ENCODE measurements around the gene SEZ6L. TPM values are rescaled to one million over a fixed set of nuclear protein-coding genes. Genes with fewer than 3 reads are reported as not detected.
A peak's percentile ranks its signal among the peaks of the same experiment; 100 is the strongest.

The SEZ6L gene
- total and polyA plus RNA-seq, 10 of the 15 experiments (the other 5 are each of a cell fraction or from before 2014, with no cell fraction given), result not detected

DNA sequence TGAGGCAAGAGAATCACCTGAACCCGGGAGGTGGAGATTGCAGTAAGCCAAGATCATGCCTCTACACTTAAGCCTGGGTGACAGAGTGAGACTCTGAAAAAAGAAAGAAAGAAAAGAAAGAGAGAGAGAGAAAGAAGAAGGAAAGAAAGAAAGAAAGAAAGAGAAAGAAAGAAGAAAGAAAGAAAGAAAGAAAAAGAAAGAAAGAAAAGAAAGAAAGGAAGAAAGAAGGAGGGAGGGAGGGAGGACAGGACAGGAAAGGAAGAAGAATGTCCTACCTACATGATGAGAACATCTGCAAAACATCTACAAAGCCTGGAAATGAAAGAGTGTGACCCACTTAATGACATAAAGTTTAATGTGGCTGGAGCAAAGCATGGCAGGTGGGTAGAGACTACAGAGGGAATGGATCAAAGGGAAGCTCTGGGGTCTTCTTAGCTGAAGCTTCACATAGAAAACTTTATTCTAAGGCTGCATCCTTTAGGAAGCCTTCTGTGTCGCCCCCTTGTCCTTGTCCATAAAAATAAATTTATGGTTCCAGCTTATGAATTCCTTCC, 147.5 kb downstream of the SEZ6L start (continued):
- TF ChIP-seq CHD2 (IDR thresholded peaks at IDR 0.05; ENCODE audit: borderline replicate concordance, low read depth, low read length) (no peak), NFYA (IDR thresholded peaks at IDR 0.05; ENCODE audit: borderline replicate concordance, low read depth, low read length) (no peak), YY1 (IDR thresholded peaks at IDR 0.05; ENCODE audit: low read depth, low read length) (no peak), RUNX3 (IDR thresholded peaks at IDR 0.05; ENCODE audit: low read length) (no peak), RAD51 (IDR thresholded peaks at IDR 0.05) (no peak), SREBF1 (IDR thresholded peaks at IDR 0.05; ENCODE audit: low read length) (no peak), RFX5 (IDR thresholded peaks at IDR 0.05; ENCODE audit: low read depth, low read length) (no peak), ZNF274 (IDR thresholded peaks at IDR 0.05; ENCODE audit: insufficient read depth, insufficient read length) (no peak), SMAD1 (IDR thresholded peaks at IDR 0.05; ENCODE audit: low read depth, partially characterized antibody) (no peak), CEBPB (IDR thresholded peaks at IDR 0.05; ENCODE audit: borderline replicate concordance in 1 of 2, low read depth in 2 of 2, low read length in 2 of 2) (no peak), STAT3 (IDR thresholded peaks at IDR 0.05; ENCODE audit: low read depth, low read length) (no peak), NFXL1 (IDR thresholded peaks at IDR 0.05; ENCODE audit: borderline replicate concordance) (no peak)

GRCh38 chr22:26318975-26319374, 149.7 kb downstream of the SEZ6L start:
- Histone ChIP-seq H3K79me2 (ENCODE audit: control insufficient read depth, insufficient read depth, low read length) (no peaks in the 10 kb centered on the region), H3K9ac (ENCODE audit: control insufficient read depth, insufficient read depth, low read length) (no peak overlapping the region), H3K36me3 (ENCODE audit: control insufficient read depth in 2 of 2, insufficient read depth in 2 of 2, low read length in 1 of 2) (no peaks in the 10 kb centered on the region), H3K27me3 (replicated peaks in 1 of 2; ENCODE audit: control insufficient read depth in 2 of 2, insufficient read depth in 2 of 2, low read length in 1 of 2) (peaks cover 0 to 2% of the 10 kb centered on the region in 2 experiments; a peak in 3 of 4 replicates), H3K4me3 (no peak overlapping the region), H3K9me3 (replicated peaks; ENCODE audit: control insufficient read depth, insufficient read depth, low read length) (no peaks in the 10 kb centered on the region), H3K27ac (ENCODE audit: control insufficient read depth, insufficient read depth) (no peak overlapping the region), H3K4me2 (ENCODE audit: control insufficient read depth, insufficient read depth) (no peak overlapping the region), H3K4me1 (ENCODE audit: control insufficient read depth, insufficient read depth, low read length) (no peaks in the 10 kb centered on the region), H4K20me1 (ENCODE audit: control insufficient read depth, insufficient read depth) (no peaks in the 10 kb centered on the region), H2AFZ (ENCODE audit: control insufficient read depth, low read depth, low read length) (no peak overlapping the region)
- ChIA-PET RAD21 (ENCODE audit: unreplicated experiment) (no interaction called here), SMC1A (ENCODE audit: uncharacterized antibody, unreplicated experiment) (interaction anchor here (1.5 kb wide), 1 partner anchor 16 kb away, joined by 3 read pairs; no protein-coding TSS in a partner anchor), POLR2A (no interaction called here), CTCF (interaction anchor here (0.6 to 0.9 kb wide), 3 partner anchors 11 to 147 kb away, joined by 3 read pairs; no protein-coding TSS in a partner anchor)
- in situ Hi-C loops (cut with MboI) (no loop called here), intact Hi-C loops (cut with micrococcal nuclease; ENCODE audit: unreplicated experiment) (no loop called here)
- WGBS (ENCODE audit: insufficient coverage, insufficient replicate concordance, low lambda C conversion rate, missing lambda C conversion rate), result 10% methylated on average over 6 of the region's 6 CpGs
- DNase-seq (ENCODE audit: low read depth, low spot score) (no peak), ATAC-seq (0 out of 3 replicates have a peak, but pooled peaks have one; percentile 34), FAIRE-seq (no peak)
- no TSS peak for BruUV-seq (replicated peaks)
- TF ChIP-seq RELA (IDR thresholded peaks at IDR 0.05; ENCODE audit: borderline replicate concordance, partially characterized antibody), result no peak
- no peak for TF ChIP-seq MLLT1 (IDR thresholded peaks at IDR 0.05)
- no peak for TF ChIP-seq TAF1 (IDR thresholded peaks at IDR 0.05; ENCODE audit: borderline replicate concordance, low read depth, low read length)
- peak; percentile 42 to 52 (median 51); a peak in 5 of 6 replicates for TF ChIP-seq CTCF (IDR thresholded peaks at IDR 0.05 in 2 of 3, conservative IDR thresholded peaks at IDR 0.05 in 1 of 3; ENCODE audit: control insufficient read depth in 2 of 3, extremely low read depth in 1 of 3, insufficient read depth in 1 of 3, low read depth in 3 of 3, low read length in 3 of 3)
- TF ChIP-seq ZBTB4 (CRISPR knock-in tag; IDR thresholded peaks at IDR 0.05), result no peak
- no peak for TF ChIP-seq NFXL1 (IDR thresholded peaks at IDR 0.05; ENCODE audit: borderline replicate concordance)
- TF ChIP-seq CHD2 (IDR thresholded peaks at IDR 0.05; ENCODE audit: borderline replicate concordance, low read depth, low read length), result no peak
